Karpas-422 (cell line): ENCODE measurements around the gene ABCC8. TPM values are rescaled to one million over a fixed set of nuclear protein-coding genes. Genes with fewer than 3 reads are reported as not detected.

Experiments
- DNase-seq: peaks from one replicate; pipeline ENCODE4 v3.0.0-alpha.2; 2015
- H2AFZ ChIP-seq: fragments of 200-600 bp; sonication (generic); 2 replicates; pipeline ENCODE4 v1.6.1; 2014; ENCODE audit warnings: antibody characterized with exemption, low read length, mixed read lengths
- H3K27ac ChIP-seq: fragments of 200-600 bp; sonication (generic); 2 replicates; pipeline ENCODE4 v1.5.1; 2014; ENCODE audit warnings: mild to moderate bottlenecking, low read length, moderate library complexity
- H3K27me3 ChIP-seq: fragments of 200-600 bp; sonication (generic); 2 replicates; pipeline ENCODE4 v1.6.1; 2014; ENCODE audit warnings: low read length, mixed read lengths
- H3K36me3 ChIP-seq: fragments of 200-600 bp; sonication (generic); 2 replicates; pipeline ENCODE4 v1.6.1; 2014; ENCODE audit warnings: low read length, mixed read lengths; ENCODE audit not compliant: insufficient read depth
- H3K4me1 ChIP-seq: fragments of 200-600 bp; sonication (generic); 2 replicates; pipeline ENCODE4 v1.6.1; 2014; ENCODE audit warnings: mild to moderate bottlenecking, low read length, mixed read lengths
- H3K4me2 ChIP-seq: fragments of 200-600 bp; sonication (generic); 2 replicates; pipeline ENCODE4 v1.6.1; 2014; ENCODE audit warnings: low read length, low read depth, mild to moderate bottlenecking; ENCODE audit not compliant: poor library complexity, severe bottlenecking
- H3K4me3 ChIP-seq: fragments of 200-600 bp; sonication (generic); 2 replicates; pipeline ENCODE4 v1.5.1; 2014; ENCODE audit warnings: mild to moderate bottlenecking, antibody characterized with exemption, low read length, mixed read lengths
- H3K79me2 ChIP-seq: fragments of 200-600 bp; sonication (generic); 2 replicates; pipeline ENCODE4 v1.6.1; 2014; ENCODE audit warnings: mild to moderate bottlenecking, low read length, mixed read lengths
- H3K9ac ChIP-seq: fragments of 200-600 bp; sonication (generic); 2 replicates; pipeline ENCODE4 v1.6.0; 2014; ENCODE audit warnings: low read length
- H3K9me2 ChIP-seq: fragments of 200-600 bp; sonication (generic), shearing (Covaris generic); replicated peaks from 2 replicates; pipeline ENCODE4 v1.6.0; 2014; ENCODE audit warnings: mild to moderate bottlenecking, low read length, moderate library complexity; ENCODE audit not compliant: insufficient read depth
- H3K9me3 ChIP-seq: fragments of 300-700, 200-600 bp; sonication (generic); 2 replicates; pipeline ENCODE4 v1.6.1; 2014; ENCODE audit warnings: low read length, mixed read lengths
- H4K20me1 ChIP-seq: fragments of 200-600 bp; sonication (generic); 2 replicates; pipeline ENCODE4 v1.6.1; 2014; ENCODE audit warnings: mild to moderate bottlenecking, antibody characterized with exemption, low read length, low read depth; ENCODE audit not compliant: insufficient read depth
- total RNA-seq: library from RNA; depleted of rRNA; stranded (reverse); fragments of >200 nt; shearing (Covaris generic); gene quantifications from 2 replicates; pipeline ENCODE4 v1.2.3, GENCODE V29; 2014; ENCODE audit warnings: low replicate concordance

ABCC8 gene
- total RNA-seq, 1 experiment from 2014 or later = not detected

DNA sequence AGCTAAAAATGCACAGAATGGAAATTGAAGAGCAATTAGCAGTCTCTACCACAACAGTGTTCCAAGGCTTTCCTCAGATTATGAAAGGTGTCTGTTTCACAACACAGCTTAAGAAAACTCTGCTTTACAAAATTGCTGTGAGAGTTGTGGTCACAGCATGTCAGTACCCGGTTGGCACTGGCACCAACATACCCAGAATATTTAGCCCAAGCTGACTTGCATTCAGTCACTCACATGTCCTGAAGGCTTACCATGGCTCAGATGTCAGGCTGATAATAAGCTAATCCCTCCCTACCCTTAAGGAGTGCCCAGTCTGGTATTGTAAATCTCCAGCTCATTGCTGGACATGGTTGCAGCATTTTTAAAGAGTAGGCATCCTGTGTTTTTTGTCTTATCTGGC lies 110.2 kb downstream of the ABCC8 start:
- H3K79me2 ChIP-seq = peaks cover 53% of the 10 kb centered on the region
- peaks cover 28% of the 10 kb centered on the region for H3K9me3 ChIP-seq
- H3K27me3 ChIP-seq = no peaks in the 10 kb centered on the region
- no peak overlapping the region for H3K27ac ChIP-seq
- H3K9ac ChIP-seq = no peak overlapping the region
- peaks cover 91% of the 10 kb centered on the region for H3K36me3 ChIP-seq
- H3K4me1 ChIP-seq = no peaks in the 10 kb centered on the region
- no peaks in the 10 kb centered on the region for H4K20me1 ChIP-seq
- H2AFZ ChIP-seq = no peak overlapping the region
- H3K4me3 ChIP-seq = no peak overlapping the region
- no peaks in the 10 kb centered on the region for H3K9me2 ChIP-seq
- no peak overlapping the region for H3K4me2 ChIP-seq
- DNase-seq = no peak

DNA sequence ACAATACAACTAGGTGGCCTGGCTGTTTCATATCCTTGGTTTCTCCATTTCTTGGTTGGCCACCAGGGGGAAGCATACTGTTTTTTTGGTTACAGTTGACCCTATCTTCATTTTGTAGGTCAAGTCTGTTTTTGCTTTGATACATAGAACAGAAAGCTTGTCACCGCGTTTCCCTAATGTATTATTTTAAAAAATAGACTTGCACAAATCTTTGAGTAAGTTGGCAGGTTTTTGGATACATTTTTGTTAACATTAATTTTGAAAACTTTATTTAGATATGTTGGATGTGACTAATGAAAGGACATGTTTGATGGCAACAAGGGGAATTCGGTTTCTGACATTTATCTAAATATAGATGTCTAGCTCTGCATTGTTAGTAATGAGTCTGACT lies 122.0 kb downstream of the ABCC8 start:
- Histone ChIP-seq H3K27me3 (no peaks in the 10 kb centered on the region), H3K9ac (0 out of 2 replicates have a peak overlapping the region, but pooled peaks have one; percentile 4), H3K9me3 (no peaks in the 10 kb centered on the region), H3K4me1 (peaks cover 36% of the 10 kb centered on the region), H3K4me2 (peak overlapping the region; percentile 80), H3K79me2 (peaks cover 62% of the 10 kb centered on the region), H3K4me3 (peak overlapping the region; percentile 68), H3K9me2 (no peaks in the 10 kb centered on the region), H2AFZ (no peak overlapping the region), H3K27ac (peak overlapping the region; percentile 86), H4K20me1 (no peaks in the 10 kb centered on the region), H3K36me3 (peaks cover 43% of the 10 kb centered on the region)
- peak; percentile 94 for DNase-seq

DNA sequence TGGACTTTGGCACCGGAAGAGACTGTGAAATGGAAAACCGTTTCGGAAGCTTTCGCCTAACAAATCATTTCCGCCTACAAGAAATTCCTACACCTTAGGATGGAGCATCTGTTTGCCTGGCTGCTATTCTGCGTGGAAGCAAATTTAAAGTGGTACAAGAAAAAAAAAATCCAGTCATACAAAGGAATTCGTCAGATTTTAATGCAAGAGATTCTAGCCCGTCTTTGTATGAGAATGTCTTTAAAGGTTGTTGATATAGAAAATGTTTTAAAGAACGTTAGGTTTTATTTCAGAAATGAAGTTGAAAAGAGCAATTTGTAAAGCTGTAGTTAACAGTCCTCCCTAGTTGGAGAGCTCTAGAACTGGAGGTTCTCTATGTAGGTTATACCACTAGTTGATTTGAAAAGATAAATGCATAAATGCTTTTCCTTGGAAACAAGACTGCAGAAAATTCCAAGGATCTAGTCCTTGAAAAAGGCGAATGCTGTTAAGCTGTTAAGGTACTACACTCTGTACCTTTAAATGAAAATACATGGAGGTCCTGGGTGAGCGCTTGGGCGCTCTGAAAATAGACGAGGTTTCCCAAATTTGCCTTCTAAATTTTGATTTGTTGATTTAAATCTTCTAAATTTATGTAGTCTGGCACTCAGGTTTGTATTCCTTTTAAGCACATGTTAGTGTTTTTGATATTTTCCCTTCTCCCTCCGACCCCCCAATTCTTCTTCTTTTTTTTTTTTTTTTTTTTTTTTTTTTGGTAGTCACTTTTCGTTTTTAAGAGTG lies 122.6 kb downstream of the ABCC8 start:
- no peaks in the 10 kb centered on the region for H3K9me3 ChIP-seq
- H3K9me2 ChIP-seq = no peaks in the 10 kb centered on the region
- peak overlapping the region; percentile 90 for H3K9ac ChIP-seq
- peaks cover 38% of the 10 kb centered on the region for H3K36me3 ChIP-seq
- peak overlapping the region; percentile 86 for H3K27ac ChIP-seq
- H3K4me3 ChIP-seq = peak overlapping the region; percentile 68
- no peaks in the 10 kb centered on the region for H3K27me3 ChIP-seq
- peak overlapping the region; percentile 39; the same call in 1 of the 2 replicates for H2AFZ ChIP-seq
- peaks cover 57% of the 10 kb centered on the region for H3K79me2 ChIP-seq
- no peak for DNase-seq
- peak overlapping the region; percentile 80 for H3K4me2 ChIP-seq
- H4K20me1 ChIP-seq = no peaks in the 10 kb centered on the region
- H3K4me1 ChIP-seq = peaks cover 36% of the 10 kb centered on the region

DNA sequence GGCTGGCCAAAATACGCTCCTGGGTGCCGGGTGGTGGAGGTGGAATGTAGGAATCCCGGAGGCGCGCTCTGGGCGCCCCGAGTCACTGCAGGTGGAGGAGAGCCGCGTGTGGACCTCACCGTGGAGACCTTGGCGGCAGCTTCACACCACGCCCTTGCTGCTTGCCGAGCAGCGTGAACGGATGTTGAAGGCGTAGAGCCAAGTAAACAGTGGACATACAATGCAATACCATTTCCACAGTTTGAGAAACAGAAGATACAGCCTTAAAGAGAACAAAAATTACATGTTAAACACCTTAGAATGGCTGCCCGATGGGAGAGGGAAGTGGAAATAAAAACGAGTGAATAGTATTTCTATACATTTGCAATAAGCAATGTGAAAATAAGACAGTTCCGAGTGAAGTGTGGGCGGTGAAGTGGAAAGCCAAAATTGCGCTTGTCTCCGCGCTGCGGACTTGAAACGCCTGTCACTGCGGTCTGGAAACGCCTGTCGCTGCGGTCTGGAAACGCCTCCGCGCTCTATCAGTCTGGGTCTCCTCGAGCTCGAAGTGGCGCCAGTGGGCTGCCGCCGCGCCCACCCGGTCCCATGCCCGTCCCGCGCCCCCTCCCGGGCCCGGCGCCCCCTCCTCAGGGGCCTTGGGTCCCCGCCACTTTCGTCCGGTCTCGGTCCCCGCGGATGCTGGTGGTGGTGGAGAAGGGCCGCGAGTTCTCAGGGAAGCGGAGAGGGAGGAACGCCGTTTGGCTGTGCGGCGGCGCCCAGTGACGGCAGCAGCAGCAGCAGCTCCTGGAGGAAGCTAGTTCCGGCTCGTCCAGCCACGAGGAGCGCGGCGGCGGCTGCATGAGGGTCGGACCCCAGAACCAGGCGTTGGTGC lies 123.5 kb downstream of the ABCC8 start:
- Histone ChIP-seq H3K36me3 (peaks cover 30% of the 10 kb centered on the region), H2AFZ (peak overlapping the region; percentile 88; the same call in 1 of the 2 replicates), H3K27me3 (no peaks in the 10 kb centered on the region), H3K9me2 (no peaks in the 10 kb centered on the region), H3K4me2 (peak overlapping the region; percentile 80), H4K20me1 (no peaks in the 10 kb centered on the region), H3K9me3 (no peaks in the 10 kb centered on the region), H3K9ac (peak overlapping the region; percentile 90), H3K27ac (peak overlapping the region; percentile 86), H3K4me1 (peaks cover 36% of the 10 kb centered on the region), H3K4me3 (peak overlapping the region; percentile 68), H3K79me2 (peaks cover 50% of the 10 kb centered on the region)
- peak; percentile 92 for DNase-seq

DNA sequence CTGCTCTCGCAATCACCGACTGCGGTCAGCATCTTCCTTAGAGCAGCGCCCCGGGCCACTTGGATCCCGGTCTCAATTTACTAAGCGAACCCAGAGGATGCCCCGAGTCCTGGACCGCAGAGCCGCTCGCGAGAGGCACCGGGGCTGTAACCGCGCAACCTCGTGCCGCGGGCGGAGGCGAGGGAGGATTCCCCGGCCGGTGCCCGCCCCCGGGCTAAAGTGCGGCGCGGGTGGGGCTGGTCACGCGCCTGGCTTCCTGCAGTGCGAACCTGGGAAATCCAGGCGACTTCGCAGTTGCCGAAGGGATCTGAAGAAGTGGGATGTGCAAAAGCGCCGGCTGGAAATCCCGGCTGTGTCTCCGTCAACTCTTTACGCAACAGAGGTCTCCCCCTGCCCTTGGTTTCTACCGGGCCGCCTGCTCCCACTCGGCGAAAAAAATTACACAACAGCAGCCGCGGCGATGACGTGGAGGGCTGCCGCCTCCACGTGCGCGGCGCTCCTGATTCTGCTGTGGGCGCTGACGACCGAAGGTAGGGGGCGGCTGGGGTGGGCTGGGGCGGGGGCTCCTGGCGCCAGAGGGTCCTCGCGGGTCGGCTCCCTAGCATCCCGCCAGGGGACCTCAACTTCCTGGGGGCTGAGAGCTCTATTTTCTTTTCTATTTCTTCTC lies 125.0 kb downstream of the ABCC8 start, which contains the start of gene NCR3LG1:
NCR3LG1 (plus strand) TSS at position 291 of the 667 bp plus-strand sequence; CDS start at position 461, 170 bp downstream.
- Histone ChIP-seq H3K4me2 (peak within 1 kb of the TSS; percentile 80), H3K27ac (peak within 1 kb of the TSS; percentile 86), H3K9me2 (no peaks in the 10 kb centered on the region), H3K9me3 (no peaks in the 10 kb centered on the region), H3K9ac (peak within 1 kb of the TSS; percentile 90), H4K20me1 (no peaks in the 10 kb centered on the region), H3K4me1 (peaks cover 36% of the 10 kb centered on the region), H2AFZ (peak within 1 kb of the TSS; percentile 88; the same call in 1 of the 2 replicates), H3K36me3 (peaks cover 14% of the 10 kb centered on the region), H3K79me2 (peaks cover 35% of the 10 kb centered on the region), H3K27me3 (no peaks in the 10 kb centered on the region), H3K4me3 (peak within 1 kb of the TSS; percentile 68)
- DNase-seq = peak; percentile 87

DNA sequence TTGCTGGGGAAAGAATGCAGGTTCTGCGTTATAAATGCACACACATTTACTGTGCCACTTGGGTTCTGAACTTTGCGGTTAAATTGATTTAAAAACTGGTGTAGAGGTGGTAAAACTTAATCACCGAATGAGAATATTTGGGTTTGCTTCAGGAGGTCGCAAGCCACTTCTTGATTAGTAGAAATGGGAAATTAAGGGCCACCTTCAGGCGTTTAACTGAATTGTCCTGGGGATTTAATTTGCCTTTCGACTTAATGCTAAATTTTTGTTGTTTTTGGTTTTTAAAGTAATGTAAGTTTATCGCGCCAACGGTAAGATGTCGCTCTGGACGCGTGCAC lies 125.5 kb downstream of the ABCC8 start:
- Histone ChIP-seq H3K4me1 (peaks cover 36% of the 10 kb centered on the region), H3K9me2 (no peaks in the 10 kb centered on the region), H3K4me2 (peak overlapping the region; percentile 80), H3K27ac (peak overlapping the region; percentile 86; the same call in 1 of the 2 replicates), H2AFZ (peak overlapping the region; percentile 63; the same call in 1 of the 2 replicates), H3K4me3 (peak overlapping the region; percentile 68), H4K20me1 (no peaks in the 10 kb centered on the region), H3K9me3 (no peaks in the 10 kb centered on the region), H3K36me3 (peaks cover 11% of the 10 kb centered on the region; the same call in 1 of the 2 replicates), H3K79me2 (peaks cover 30% of the 10 kb centered on the region), H3K27me3 (no peaks in the 10 kb centered on the region), H3K9ac (peak overlapping the region; percentile 90)
- DNase-seq = no peak

DNA sequence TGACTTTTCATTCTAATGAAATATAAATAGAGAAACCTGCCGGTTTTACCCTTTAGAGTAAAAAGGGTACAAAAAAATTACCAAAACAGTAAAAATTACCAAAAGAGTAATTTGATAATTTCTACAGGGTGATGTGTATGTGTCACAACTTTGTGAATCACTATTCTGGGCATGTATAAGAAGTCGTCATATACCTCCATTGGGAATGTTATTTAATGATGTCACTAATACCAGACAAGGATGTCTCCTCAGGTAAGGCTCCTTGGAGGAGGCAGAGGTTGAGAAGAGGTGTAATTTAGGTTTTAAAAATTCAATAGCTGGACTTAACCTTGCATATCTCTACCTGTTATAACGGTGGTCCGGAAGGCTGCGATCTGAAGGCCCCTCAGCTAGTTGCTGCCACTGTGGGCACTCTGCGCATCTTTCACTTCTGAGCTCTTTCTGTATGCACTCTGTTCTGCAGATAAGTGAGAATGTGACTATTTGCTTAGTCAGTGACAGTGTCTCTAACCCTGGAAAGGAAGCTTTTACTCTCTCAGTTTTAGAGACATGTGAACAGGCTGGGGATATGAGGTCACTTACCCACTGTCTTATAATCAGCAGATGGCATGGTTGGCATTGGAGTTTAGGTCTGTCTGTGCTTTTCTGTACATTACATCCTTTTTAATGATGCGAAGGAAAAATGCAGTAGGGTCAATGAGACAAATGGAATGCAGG lies 126.0 kb downstream of the ABCC8 start:
- H3K4me1 ChIP-seq = peaks cover 36% of the 10 kb centered on the region
- H3K9ac ChIP-seq = peak overlapping the region; percentile 90; the same call in 1 of the 2 replicates
- no peaks in the 10 kb centered on the region for H3K9me3 ChIP-seq
- H3K27ac ChIP-seq = no peak overlapping the region
- H3K27me3 ChIP-seq = no peaks in the 10 kb centered on the region
- H2AFZ ChIP-seq = no peak overlapping the region
- H3K36me3 ChIP-seq = peaks cover 10% of the 10 kb centered on the region; the same call in 1 of the 2 replicates
- no peak for DNase-seq
- H4K20me1 ChIP-seq = no peaks in the 10 kb centered on the region
- H3K4me2 ChIP-seq = peak overlapping the region; percentile 80
- peaks cover 27% of the 10 kb centered on the region for H3K79me2 ChIP-seq
- peak overlapping the region; percentile 68; the same call in 1 of the 2 replicates for H3K4me3 ChIP-seq
- no peaks in the 10 kb centered on the region for H3K9me2 ChIP-seq
